Stimulated activated CD8-positive, alpha-beta memory T cell treated with anti-CD3 and anti-CD28 coated beads, Interleukin-12 subunit alpha, Interleukin-12 subunit beta, amount 100 ng/mL, for 24 hours (primary cell): ENCODE data around the gene DMAC2.
"Not testable (repeated sequence)": the region's sequence is repeated elsewhere in the genome, so short reads cannot be mapped to it uniquely, and the experiment has no call there.

Experiments
- DNase-seq: peaks from one replicate; pipeline ENCODE4 v3.0.0-alpha.2; 2020; ENCODE audit errors: extremely low read depth

DMAC2 gene

DNA sequence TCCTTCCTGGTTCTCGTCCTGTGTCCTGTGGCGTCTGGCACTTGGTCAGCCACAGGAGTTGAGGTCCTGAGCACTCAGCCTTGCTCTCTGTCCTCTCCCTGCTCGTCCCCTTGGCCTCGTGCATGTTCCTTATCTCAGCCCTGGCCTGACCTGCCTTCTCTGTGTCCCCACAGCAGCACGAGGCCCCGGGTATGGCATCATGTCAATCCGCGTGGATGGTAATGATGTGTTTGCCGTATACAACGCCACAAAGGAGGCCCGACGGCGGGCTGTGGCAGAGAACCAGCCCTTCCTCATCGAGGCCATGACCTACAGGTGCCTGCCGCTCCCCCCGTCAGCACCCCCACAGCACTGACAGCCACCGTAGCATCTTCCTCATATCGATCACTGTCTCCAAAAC is 17.3 kb downstream of the DMAC2 start:
- DNase-seq, result no peak

DNA sequence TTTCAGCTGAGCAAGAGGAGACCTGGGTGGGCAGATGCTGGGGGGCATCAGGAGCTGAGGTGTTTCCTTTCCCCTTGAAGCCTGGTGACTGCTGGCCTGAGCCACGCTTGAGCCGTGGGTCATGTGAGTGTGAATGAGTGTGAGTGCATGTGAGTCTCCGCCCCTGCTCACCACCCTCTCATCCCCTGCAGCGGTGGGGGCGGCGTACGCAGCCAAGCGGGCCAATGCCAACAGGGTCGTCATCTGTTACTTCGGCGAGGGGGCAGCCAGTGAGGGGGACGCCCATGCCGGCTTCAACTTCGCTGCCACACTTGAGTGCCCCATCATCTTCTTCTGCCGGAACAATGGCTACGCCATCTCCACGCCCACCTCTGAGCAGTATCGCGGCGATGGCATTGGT is 17.7 kb downstream of the DMAC2 start:
- DNase-seq, result no peak

GRCh38 chr19:41421314-41421713 is 18.4 kb downstream of the DMAC2 start:
- DNase-seq, result no peak

DNA sequence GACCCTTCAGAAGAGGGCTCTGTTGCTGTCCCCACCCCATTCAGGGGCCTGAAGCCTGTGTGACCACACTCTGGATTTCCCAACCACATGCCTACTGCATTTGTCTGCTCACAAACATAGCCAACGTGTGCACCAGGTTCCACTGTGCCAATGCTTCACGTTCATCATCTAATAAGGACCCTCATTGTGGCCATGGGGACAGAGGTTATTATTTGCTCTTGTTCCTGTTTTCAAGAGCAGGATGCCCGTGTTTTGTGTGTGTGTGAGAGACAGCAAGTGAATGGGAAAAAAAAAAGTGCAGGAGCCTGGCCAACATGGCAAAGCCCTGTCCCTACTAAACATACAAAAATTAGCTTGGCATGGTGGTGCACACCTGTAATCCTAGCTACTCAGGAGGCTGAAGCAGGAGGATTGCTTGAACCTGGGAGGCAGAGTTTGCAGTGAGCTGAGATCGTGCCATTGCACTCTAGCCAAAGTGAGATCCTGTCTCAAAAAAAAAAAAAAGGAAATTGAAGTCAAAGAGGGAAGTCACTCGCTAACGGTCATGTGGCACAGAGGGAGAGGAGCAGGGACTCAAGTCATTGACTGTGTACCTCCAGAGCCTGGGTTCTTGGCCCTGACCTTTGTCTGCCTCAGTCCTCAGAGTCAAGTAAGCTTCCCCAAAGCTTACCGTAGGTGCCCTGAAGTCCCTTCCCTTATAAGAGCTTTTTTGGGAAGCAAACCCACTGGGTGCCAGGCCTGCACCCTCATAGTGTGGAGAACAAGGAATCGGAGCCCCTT is 19.4 kb downstream of the DMAC2 start:
- no peak for DNase-seq

- DNase-seq, result no peak
Observed at GRCh38 chr19:41416194-41416674, 23.5 kb downstream of the DMAC2 start.

GRCh38 chr19:41415154-41415571 is 24.5 kb downstream of the DMAC2 start:
- no peak for DNase-seq

- no peak for DNase-seq
Observed at GRCh38 chr19:41414461-41414860, 25.3 kb downstream of the DMAC2 start.

DNA sequence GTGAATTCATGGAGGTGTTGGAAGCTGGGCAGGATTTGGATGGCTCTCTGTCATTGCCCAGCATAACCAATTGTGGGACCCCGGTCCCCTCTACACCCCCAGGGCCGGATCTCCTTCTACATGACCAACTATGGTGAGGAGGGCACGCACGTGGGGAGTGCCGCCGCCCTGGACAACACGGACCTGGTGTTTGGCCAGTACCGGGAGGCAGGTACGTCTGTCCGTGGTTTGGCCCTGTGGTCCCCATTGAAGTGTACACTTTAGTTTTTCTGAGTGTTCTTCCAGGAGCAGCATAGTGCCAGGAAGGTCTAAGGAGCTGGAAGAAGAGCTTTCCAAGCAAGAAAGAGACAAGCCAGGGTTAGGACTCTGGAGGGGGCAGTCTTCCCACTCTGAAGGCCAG is 25.8 kb downstream of the DMAC2 start:
- no peak for DNase-seq

DNA sequence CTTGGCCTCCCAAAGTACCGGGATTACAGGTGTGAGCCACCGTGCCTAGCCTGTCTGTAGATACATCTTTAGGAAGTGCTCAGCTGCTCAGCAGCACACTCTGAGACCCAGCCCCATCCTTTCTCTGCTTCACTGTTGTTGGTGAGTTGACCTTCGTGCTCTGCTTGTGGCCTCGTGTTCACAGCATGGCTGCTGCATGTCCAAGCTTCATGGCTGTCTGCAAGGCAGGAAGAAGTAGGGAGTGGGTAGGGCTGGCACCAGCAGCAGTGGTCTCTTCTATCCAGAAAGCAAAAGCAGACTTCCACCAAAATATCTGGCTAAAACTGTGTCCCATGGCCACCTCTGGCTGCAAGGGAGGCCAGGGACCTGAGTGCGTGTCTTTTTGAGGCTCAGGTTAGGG is 26.8 kb downstream of the DMAC2 start:
- no peak for DNase-seq

- DNase-seq, result no peak
Observed at GRCh38 chr19:41411968-41412265, 27.8 kb downstream of the DMAC2 start.

GRCh38 chr19:41411100-41411967 is 28.4 kb downstream of the DMAC2 start:
- DNase-seq, result no peak

DNA sequence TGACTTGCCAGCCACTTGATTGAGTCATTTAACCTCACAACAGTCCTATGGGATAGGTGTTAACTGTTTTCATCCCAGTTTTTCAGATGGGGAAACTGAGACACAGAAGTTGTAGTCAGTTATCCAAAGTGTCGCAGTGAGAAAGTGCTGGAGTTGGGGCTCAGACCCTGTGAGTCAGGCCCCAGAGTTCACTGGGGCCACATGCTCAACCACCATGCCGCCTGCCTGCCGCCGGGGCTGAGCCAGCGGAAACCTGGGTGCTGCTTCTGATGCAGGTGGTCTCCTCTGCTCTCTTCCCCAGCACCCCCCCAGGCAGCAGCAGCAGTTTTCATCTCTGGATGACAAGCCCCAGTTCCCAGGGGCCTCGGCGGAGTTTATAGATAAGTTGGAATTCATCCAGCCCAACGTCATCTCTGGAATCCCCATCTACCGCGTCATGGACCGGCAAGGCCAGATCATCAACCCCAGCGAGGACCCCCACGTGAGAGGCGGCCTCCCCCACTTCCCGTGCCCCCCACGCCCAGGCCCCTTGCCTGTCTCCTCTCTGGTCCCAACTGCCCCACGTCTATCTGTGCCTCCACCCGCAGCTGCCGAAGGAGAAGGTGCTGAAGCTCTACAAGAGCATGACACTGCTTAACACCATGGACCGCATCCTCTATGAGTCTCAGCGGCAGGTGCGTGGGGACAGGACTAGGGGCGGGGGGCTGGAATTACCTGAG is 29.2 kb downstream of the DMAC2 start:
- no peak for DNase-seq

DNA sequence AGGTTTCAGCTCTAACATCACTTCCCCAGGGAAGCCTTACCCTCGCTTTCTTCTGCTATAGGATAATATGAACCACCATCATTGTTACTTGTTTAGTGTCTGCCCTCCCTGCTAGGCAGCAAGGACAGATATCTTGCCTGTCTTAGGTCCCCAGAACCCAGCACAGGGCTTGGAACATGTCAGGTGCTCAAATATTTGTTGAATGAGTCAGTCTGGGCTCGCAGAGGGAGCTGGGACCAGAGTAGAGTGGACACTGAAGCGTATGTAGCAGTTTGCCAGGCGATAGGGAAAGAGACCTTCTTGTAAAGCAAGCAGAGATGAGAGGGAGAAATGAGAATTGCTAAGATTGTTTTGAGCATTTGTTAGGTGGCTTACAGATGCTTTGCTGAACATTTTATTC is 30.4 kb downstream of the DMAC2 start:
- no peak for DNase-seq

DNA sequence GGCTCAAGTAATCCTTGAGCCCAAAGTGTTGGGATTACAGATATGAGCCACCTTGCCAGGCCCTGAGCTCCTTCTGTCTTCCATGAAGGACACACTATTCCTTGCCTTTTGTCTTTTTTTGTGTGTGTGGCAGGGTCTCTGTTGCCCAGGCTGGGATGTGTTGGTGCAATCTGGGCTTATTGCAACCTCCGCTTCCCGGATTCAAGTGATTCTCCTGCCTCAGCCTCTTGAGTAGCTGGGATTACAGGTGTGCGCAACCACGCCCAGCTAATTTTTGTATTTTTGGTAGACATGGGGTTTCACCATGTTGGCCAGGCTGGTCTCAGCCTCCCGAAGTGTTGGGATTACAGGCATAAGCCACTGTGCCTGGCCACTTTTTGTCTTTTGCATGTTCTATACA is 30.9 kb downstream of the DMAC2 start:
- not testable (repeated sequence) for DNase-seq

GRCh38 chr19:41408256-41408655 is 31.5 kb downstream of the DMAC2 start:
- no peak for DNase-seq

DNA sequence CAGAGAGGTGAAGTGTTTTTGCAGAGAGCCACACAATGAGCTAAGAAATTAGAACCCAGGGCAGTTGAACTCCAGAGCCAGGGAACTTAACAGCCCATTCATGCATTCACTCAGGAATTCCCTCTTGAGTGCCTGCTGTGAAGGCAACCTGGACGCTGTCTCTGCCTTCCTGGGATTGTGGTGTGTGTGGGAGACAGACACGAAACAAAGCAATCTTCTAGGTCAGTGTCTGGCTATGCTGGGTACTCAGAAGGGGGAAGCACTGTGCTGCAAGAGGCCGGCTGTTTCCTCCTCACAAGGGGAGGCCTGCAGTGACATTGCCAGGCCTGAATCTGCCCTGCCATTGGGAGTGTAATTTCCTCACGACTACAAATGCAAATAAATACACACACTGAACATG is 32.4 kb downstream of the DMAC2 start:
- no peak for DNase-seq

GRCh38 chr19:41405776-41406175 is 33.9 kb downstream of the DMAC2 start:
- DNase-seq, result no peak

- DNase-seq, result no peak
Observed at GRCh38 chr19:41403181-41403970, 36.3 kb downstream of the DMAC2 start.

DNA sequence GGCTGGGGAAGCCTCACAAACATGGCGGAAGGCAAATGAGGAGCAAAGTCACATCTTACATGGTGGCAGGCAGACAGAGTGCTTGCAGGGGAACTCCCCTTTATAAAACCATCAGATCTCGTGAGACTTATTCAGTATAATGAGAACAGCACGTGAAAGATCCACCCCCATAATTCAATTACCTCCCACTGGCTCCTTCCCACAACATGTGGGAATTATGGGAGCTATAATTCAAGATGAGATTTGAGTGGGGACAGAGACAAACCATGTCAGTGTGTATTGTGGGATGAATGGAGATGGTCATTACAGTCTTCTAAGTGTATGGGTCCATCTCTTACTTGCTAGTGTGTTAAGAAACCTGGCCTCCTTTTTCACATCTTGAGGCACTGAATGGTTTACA is 37.7 kb downstream of the DMAC2 start:
- no peak for DNase-seq

- no peak for DNase-seq
Observed at GRCh38 chr19:41401483-41401882, 38.2 kb downstream of the DMAC2 start.

DNA sequence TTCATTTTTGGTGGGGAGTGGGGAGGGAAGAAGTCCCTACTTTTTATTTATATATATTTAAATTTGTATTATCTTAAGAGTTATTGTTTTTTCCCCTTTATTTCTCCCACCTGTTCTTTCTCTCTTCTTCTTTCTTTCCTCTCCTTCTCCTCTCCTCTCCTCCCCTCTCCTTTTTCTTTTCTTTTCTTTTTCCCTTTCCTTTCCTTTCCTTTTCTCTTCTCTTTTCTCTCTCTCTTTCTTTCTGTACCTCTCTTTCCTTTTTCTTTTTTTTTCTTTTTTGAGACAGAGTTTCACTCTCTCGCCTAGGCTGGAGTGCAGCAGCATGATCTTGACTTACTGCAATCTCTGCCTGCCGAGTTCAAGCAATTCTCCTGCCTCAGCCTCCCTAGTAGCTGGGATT is 40.2 kb downstream of the DMAC2 start:
- no peak for DNase-seq

- no peak for DNase-seq
Observed at GRCh38 chr19:41399091-41399490, 40.6 kb downstream of the DMAC2 start.
